ENCODE data around the gene TCERG1L. TPM values are rescaled to one million over a fixed set of nuclear protein-coding genes. Genes with fewer than 3 reads are reported as not detected.
"Not testable (repeated sequence)": the region's sequence is repeated elsewhere in the genome, so short reads cannot be mapped to it uniquely, and the experiment has no call there.

The TCERG1L gene
- total RNA-seq, 1 donor from 2014 or later, result not detected

GRCh38 chr10:131332821-131333220 lies 21.3 kb upstream of the TCERG1L start:
- no peak for DNase-seq
- Mint-ChIP-seq H3K36me3 (ENCODE audit: low read depth) (no peaks in the 10 kb centered on the region), H3K4me3 (no peak overlapping the region), H3K4me1 (no peaks in the 10 kb centered on the region), H3K27ac (no peak overlapping the region), H3K27me3 (peaks cover 2% of the 10 kb centered on the region), H3K9me3 (no peaks in the 10 kb centered on the region)
- intact Hi-C loops (cut with micrococcal nuclease), result no loop called here

- no peaks in the 10 kb centered on the region for H3K9me3 Mint-ChIP-seq
- H3K36me3 Mint-ChIP-seq (ENCODE audit: low read depth), result no peaks in the 10 kb centered on the region
- intact Hi-C loops (cut with micrococcal nuclease), result no loop called here
- H3K27me3 Mint-ChIP-seq, result peaks cover 11% of the 10 kb centered on the region
- H3K27ac Mint-ChIP-seq, result no peak overlapping the region
- DNase-seq, result no peak
- H3K4me1 Mint-ChIP-seq, result peaks cover 2% of the 10 kb centered on the region
- H3K4me3 Mint-ChIP-seq, result no peak overlapping the region
Measured at GRCh38 chr10:131323880-131324279, 12.4 kb upstream of the TCERG1L start.

DNA sequence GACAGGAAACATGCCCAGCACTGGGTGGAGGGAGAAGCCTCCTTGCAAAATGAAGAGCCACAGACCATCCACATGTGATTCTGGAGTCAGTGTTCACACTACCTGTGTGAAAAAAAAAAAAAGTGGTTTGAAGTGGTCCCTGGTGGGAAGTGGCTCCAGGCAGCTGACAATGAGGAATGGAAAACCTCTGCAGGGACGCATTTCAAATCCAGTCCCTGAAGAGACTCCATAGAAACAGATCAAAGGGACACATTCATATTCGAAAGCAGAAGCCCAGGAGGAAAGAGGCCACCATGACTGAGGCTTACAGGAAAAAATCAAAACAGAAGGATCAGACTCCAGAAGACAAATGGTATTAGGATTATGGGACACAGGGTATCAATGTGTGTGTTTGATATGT lies 11.5 kb upstream of the TCERG1L start:
- Mint-ChIP-seq H3K4me3 (no peak overlapping the region), H3K27me3 (peaks cover 11% of the 10 kb centered on the region), H3K27ac (no peak overlapping the region), H3K4me1 (peaks cover 2% of the 10 kb centered on the region), H3K36me3 (ENCODE audit: low read depth) (no peaks in the 10 kb centered on the region), H3K9me3 (no peaks in the 10 kb centered on the region)
- intact Hi-C loops (cut with micrococcal nuclease), result no loop called here
- DNase-seq, result no peak

GRCh38 chr10:131322575-131322974 lies 11.1 kb upstream of the TCERG1L start:
- H3K4me1 Mint-ChIP-seq; intact Hi-C loops (cut with micrococcal nuclease); H3K27ac Mint-ChIP-seq; H3K4me3 Mint-ChIP-seq; H3K9me3 Mint-ChIP-seq; H3K36me3 Mint-ChIP-seq (ENCODE audit: low read depth); DNase-seq: not testable (repeated sequence)
- H3K27me3 Mint-ChIP-seq, result peaks cover 11% of the 10 kb centered on the region

GRCh38 chr10:131320860-131321604 lies 9.5 kb upstream of the TCERG1L start:
- Mint-ChIP-seq H3K9me3 (no peaks in the 10 kb centered on the region), H3K36me3 (ENCODE audit: low read depth) (no peaks in the 10 kb centered on the region), H3K4me3 (no peak overlapping the region), H3K27me3 (peaks cover 11% of the 10 kb centered on the region), H3K27ac (no peak overlapping the region), H3K4me1 (peaks cover 2% of the 10 kb centered on the region)
- intact Hi-C loops (cut with micrococcal nuclease), result no loop called here
- DNase-seq, result no peak

DNA sequence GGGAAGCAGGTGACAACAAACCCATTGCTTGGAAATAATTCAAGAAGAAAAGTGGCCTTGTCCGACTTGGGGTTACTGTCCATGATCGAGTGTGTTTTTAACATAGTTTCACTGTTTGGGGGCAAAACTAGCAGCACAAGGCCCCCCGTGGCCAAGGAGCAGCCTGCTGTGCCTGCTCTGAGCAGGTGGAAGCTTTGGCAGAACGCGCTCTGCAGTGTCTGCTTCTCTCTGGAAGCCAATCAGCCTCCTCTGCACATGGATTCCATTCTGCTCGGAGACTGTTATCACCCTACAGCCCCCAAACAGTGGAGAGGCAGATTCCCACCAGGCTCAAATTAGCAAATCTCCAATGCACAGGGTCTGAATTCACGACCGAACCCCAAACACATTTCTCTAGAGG lies 7.3 kb upstream of the TCERG1L start:
- DNase-seq, result no peak
- Mint-ChIP-seq H3K4me3 (no peak overlapping the region), H3K4me1 (peaks cover 2% of the 10 kb centered on the region), H3K9me3 (no peaks in the 10 kb centered on the region), H3K27ac (no peak overlapping the region), H3K36me3 (ENCODE audit: low read depth) (no peaks in the 10 kb centered on the region), H3K27me3 (peaks cover 15% of the 10 kb centered on the region)
- intact Hi-C loops (cut with micrococcal nuclease), result no loop called here

DNA sequence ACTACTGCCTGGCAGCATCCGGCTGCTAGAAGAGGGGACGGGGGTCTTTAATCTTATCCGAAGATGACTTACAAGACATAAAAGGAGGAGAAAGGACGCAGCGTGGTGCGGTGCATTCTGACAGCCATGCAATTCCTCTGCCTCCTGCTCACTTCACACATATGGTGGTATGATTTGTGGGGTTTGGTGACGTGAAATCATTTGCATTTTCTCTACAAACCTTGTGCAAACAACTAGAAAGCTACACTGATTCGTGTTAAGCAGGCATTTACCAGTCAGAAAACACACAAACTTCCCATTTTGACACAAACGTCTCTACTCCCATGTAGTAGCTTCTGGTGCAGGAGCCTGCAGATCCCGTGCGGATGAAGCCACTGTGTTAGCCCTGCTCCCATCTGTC lies 6.8 kb upstream of the TCERG1L start:
- Mint-ChIP-seq H3K9me3 (no peaks in the 10 kb centered on the region), H3K4me3 (no peak overlapping the region), H3K36me3 (ENCODE audit: low read depth) (no peaks in the 10 kb centered on the region), H3K27me3 (peaks cover 16% of the 10 kb centered on the region), H3K27ac (no peak overlapping the region), H3K4me1 (no peaks in the 10 kb centered on the region)
- no peak for DNase-seq
- intact Hi-C loops (cut with micrococcal nuclease), result no loop called here

DNA sequence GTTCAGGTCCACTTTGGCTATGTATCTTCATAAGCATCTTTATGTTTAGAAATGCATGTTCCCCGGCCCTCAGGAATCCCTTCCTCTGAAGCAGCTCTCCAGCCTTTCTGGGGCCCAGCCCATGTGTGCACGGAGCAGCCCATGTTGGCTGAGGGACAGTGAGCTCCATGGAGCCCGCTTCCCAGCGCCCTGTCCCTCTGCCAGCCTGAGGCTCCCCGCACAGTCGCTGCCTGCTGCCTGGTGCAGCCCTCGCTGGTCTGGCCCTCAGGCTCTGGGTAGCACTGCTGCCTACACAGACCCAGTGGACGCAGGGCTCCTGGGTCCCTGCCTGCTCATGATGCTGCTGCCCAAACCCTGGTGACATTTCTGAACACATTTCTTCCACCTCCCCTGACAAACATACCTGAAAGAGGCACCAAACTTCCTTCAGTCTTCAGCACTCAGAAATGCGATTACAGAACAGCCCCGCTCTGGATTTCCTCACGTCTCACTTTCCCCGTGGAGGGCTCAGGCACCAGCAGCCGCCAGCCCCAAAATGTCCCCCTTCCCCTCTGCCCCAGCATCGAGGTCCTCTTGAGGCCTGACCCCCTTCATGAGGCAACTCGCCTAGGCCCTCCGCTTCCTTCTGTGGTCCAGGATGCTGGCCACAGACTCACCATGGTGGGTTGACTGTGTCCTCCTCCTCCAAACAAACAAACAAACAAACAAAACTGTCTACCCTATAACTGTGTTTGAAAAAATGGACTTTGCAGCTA lies 5.0 kb upstream of the TCERG1L start:
- Mint-ChIP-seq H3K4me1 (no peaks in the 10 kb centered on the region), H3K27ac (no peak overlapping the region), H3K9me3 (no peaks in the 10 kb centered on the region), H3K36me3 (ENCODE audit: low read depth) (no peaks in the 10 kb centered on the region), H3K27me3 (peaks cover 18% of the 10 kb centered on the region), H3K4me3 (no peak overlapping the region)
- intact Hi-C loops (cut with micrococcal nuclease), result no loop called here
- DNase-seq, result no peak

- DNase-seq, result no peak
- H3K4me1 Mint-ChIP-seq, result no peaks in the 10 kb centered on the region
- H3K9me3 Mint-ChIP-seq, result no peaks in the 10 kb centered on the region
- peaks cover 19% of the 10 kb centered on the region for H3K27me3 Mint-ChIP-seq
- H3K36me3 Mint-ChIP-seq (ENCODE audit: low read depth), result no peaks in the 10 kb centered on the region
- intact Hi-C loops (cut with micrococcal nuclease), result no loop called here
- no peak overlapping the region for H3K27ac Mint-ChIP-seq
- no peak overlapping the region for H3K4me3 Mint-ChIP-seq
Measured at GRCh38 chr10:131315344-131315743, 3.8 kb upstream of the TCERG1L start.

DNA sequence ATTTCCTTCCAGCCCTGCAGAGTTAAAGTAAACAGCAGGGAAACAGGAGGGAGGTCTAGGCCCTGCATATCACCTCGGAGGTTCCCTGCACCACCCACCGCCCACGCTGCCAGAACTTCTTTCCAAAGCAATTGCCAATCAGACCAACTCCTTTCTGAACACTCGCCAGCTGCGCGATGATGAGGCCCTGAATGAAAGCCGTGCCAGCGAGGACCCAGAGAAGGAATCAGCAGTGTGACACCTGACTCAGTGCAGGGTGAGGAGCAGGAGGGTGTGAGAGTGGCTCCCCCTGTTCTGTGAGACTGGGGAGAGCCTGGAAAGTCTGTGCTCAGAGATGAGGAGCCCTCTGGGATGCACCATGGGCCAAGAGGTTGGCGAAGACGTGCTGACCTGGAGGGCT lies 3.3 kb upstream of the TCERG1L start:
- Mint-ChIP-seq H3K36me3 (ENCODE audit: low read depth) (no peaks in the 10 kb centered on the region), H3K9me3 (no peaks in the 10 kb centered on the region), H3K4me3 (no peak overlapping the region), H3K27ac (no peak overlapping the region), H3K27me3 (peaks cover 23% of the 10 kb centered on the region), H3K4me1 (no peaks in the 10 kb centered on the region)
- intact Hi-C loops (cut with micrococcal nuclease), result no loop called here
- DNase-seq, result no peak

DNA sequence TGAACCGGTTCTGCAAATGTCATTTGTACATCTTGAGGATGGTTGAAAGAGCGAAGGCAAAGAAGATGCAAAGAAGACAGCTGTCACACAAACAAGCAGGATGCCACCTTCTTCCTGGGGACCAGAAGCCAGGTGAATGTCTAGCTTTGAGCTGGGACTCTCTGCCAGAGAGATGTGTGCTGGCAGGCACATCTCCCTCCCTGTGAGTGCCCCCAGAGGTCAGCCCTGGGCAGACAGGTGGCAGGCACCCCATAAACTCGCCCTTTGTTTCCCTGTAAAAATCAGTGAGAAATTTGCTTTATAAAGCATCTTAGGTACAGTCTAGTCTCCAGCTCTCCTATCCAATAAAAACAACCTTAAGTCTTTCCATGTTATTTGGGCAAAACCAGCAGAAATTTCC lies 2.6 kb upstream of the TCERG1L start:
- Mint-ChIP-seq H3K4me1 (no peaks in the 10 kb centered on the region), H3K36me3 (ENCODE audit: low read depth) (no peaks in the 10 kb centered on the region), H3K27ac (no peak overlapping the region), H3K4me3 (no peak overlapping the region), H3K27me3 (peaks cover 27% of the 10 kb centered on the region), H3K9me3 (no peaks in the 10 kb centered on the region)
- DNase-seq, result no peak
- intact Hi-C loops (cut with micrococcal nuclease), result no loop called here

GRCh38 chr10:131313377-131313776 lies 1.9 kb upstream of the TCERG1L start:
- Mint-ChIP-seq H3K4me1 (no peaks in the 10 kb centered on the region), H3K27ac (no peak overlapping the region), H3K9me3 (no peaks in the 10 kb centered on the region), H3K27me3 (peaks cover 30% of the 10 kb centered on the region), H3K4me3 (peak overlapping the region; percentile 25), H3K36me3 (ENCODE audit: low read depth) (no peaks in the 10 kb centered on the region)
- DNase-seq, result no peak
- intact Hi-C loops (cut with micrococcal nuclease), result no loop called here

GRCh38 chr10:131312478-131312836 lies 936 bp upstream of the TCERG1L start:
- H3K9me3 Mint-ChIP-seq, result no peaks in the 10 kb centered on the region
- DNase-seq, result no peak
- no peak overlapping the region for H3K27ac Mint-ChIP-seq
- peaks cover 35% of the 10 kb centered on the region for H3K27me3 Mint-ChIP-seq
- H3K36me3 Mint-ChIP-seq (ENCODE audit: low read depth), result no peaks in the 10 kb centered on the region
- no peaks in the 10 kb centered on the region for H3K4me1 Mint-ChIP-seq
- H3K4me3 Mint-ChIP-seq, result peak overlapping the region; percentile 17
- intact Hi-C loops (cut with micrococcal nuclease), result no loop called here

- H3K27ac Mint-ChIP-seq, result no peak overlapping the region
- no peak for DNase-seq
- intact Hi-C loops (cut with micrococcal nuclease), result no loop called here
- no peaks in the 10 kb centered on the region for H3K4me1 Mint-ChIP-seq
- no peak overlapping the region for H3K4me3 Mint-ChIP-seq
- no peaks in the 10 kb centered on the region for H3K9me3 Mint-ChIP-seq
- no peaks in the 10 kb centered on the region for H3K36me3 Mint-ChIP-seq (ENCODE audit: low read depth)
- peaks cover 35% of the 10 kb centered on the region for H3K27me3 Mint-ChIP-seq
Measured at GRCh38 chr10:131311402-131311660, 190 bp downstream of the TCERG1L start.

Data from activated CD4-positive, alpha-beta T cell treated with anti-CD3 and anti-CD28 coated beads, Interleukin-2, amount 10 ng/mL, durations not matched to agents 24 days and 14 days (primary cell).